WTC11 (cell line): ENCODE data around the gene GOSR2. TPM values are rescaled to one million over a fixed set of nuclear protein-coding genes. Genes with fewer than 3 reads are reported as not detected.
"Not testable (repeated sequence)": the region's sequence is repeated elsewhere in the genome, so short reads cannot be mapped to it uniquely, and the experiment has no call there.

ENCODE experiments used
- ATAC-seq: fragments of 200-7000 bp; cut with Tn5 transposase; 2 replicates; pipeline ENCODE4 v1.10.0; 2021; ENCODE audit warnings: mild to moderate bottlenecking, moderate library complexity
- CTCF ChIA-PET: fragments of 300-600 bp; sonication (Branson Sonifier 250); formaldehyde crosslinking; loops from one replicate; lab custom pipeline; 2021; ENCODE audit warnings: antibody characterized with exemption; lab: Charles Lee
- POLR2A ChIA-PET: fragments of 350-600 bp; sonication (Branson Sonifier 250); formaldehyde crosslinking; loops from one replicate; lab custom pipeline; 2021; ENCODE audit warnings: antibody characterized with exemption; lab: Charles Lee
- DNase-seq: peaks from one replicate; pipeline ENCODE4 v3.0.0; 2021; ENCODE audit warnings: low spot score
- H3K27ac Mint-ChIP-seq: 2 replicates; pipeline ENCODE4 v1.8.0; 2021; ENCODE audit warnings: mixed read lengths
- H3K27me3 Mint-ChIP-seq: 2 replicates; pipeline ENCODE4 v1.8.0; 2021; ENCODE audit warnings: low read depth, mild to moderate bottlenecking, moderate library complexity, mixed read lengths
- H3K36me3 Mint-ChIP-seq: 2 replicates; pipeline ENCODE4 v1.8.0; 2021; ENCODE audit warnings: mixed read lengths
- H3K4me1 Mint-ChIP-seq: 2 replicates; pipeline ENCODE4 v1.8.0; 2022; ENCODE audit warnings: mixed read lengths
- H3K4me3 Mint-ChIP-seq: 2 replicates; pipeline ENCODE4 v1.8.0; 2021; ENCODE audit warnings: mild to moderate bottlenecking, moderate library complexity, mixed read lengths
- H3K9me3 Mint-ChIP-seq: 2 replicates; pipeline ENCODE4 v1.8.0; 2021; ENCODE audit warnings: mixed read lengths
- ATF1 ChIP-seq: sonication (generic); formaldehyde crosslinking; IDR thresholded peaks from 2 replicates; pipeline ENCODE4 v1.8.1; 2023; ENCODE audit warnings: mild to moderate bottlenecking, moderate library complexity, missing genetic modification reagents
- E2F1 ChIP-seq: sonication (generic); formaldehyde crosslinking; IDR thresholded peaks from 2 replicates; pipeline ENCODE4 v1.8.0; 2022; ENCODE audit warnings: mild to moderate bottlenecking, missing genetic modification reagents
- ELF4 ChIP-seq: sonication (generic); formaldehyde crosslinking; IDR thresholded peaks from 2 replicates; pipeline ENCODE4 v1.8.1; 2022; ENCODE audit warnings: low read depth, mild to moderate bottlenecking, moderate library complexity, missing genetic modification reagents
- ERG ChIP-seq: fragments of 250-450 bp; sonication (Bioruptor Pico); IDR thresholded peaks from 2 replicates; pipeline ENCODE4 v1.8.0; 2021; ENCODE audit warnings: mild to moderate bottlenecking
- FOXP4 ChIP-seq: sonication (generic); formaldehyde crosslinking; IDR thresholded peaks from 2 replicates; pipeline ENCODE4 v1.8.0; 2022; ENCODE audit warnings: mild to moderate bottlenecking, missing genetic modification reagents
- HMGXB4 ChIP-seq: sonication (generic); formaldehyde crosslinking; IDR thresholded peaks from 2 replicates; pipeline ENCODE4 v1.8.1; 2023; ENCODE audit warnings: mild to moderate bottlenecking, moderate library complexity, missing genetic modification reagents
- MAX ChIP-seq: sonication (generic); formaldehyde crosslinking; IDR thresholded peaks from 2 replicates; pipeline ENCODE4 v1.8.0; 2022; ENCODE audit warnings: mild to moderate bottlenecking, missing genetic modification reagents
- MLX ChIP-seq: sonication (generic); formaldehyde crosslinking; IDR thresholded peaks from 2 replicates; pipeline ENCODE4 v1.8.1; 2023; ENCODE audit warnings: mild to moderate bottlenecking, missing genetic modification reagents, moderate library complexity
- NFE2L1 ChIP-seq: sonication (generic); formaldehyde crosslinking; IDR thresholded peaks from 2 replicates; pipeline ENCODE4 v1.8.1; 2023; ENCODE audit warnings: missing genetic modification reagents
- NR1H2 ChIP-seq: sonication (generic); formaldehyde crosslinking; IDR thresholded peaks from 2 replicates; pipeline ENCODE4 v1.9.0; 2021; ENCODE audit warnings: mild to moderate bottlenecking, moderate library complexity, missing genetic modification reagents
- SMAD3 ChIP-seq: sonication (generic); formaldehyde crosslinking; IDR thresholded peaks from 2 replicates; pipeline ENCODE4 v1.8.0; 2022; ENCODE audit warnings: missing genetic modification reagents, mild to moderate bottlenecking, borderline replicate concordance
- SMAD4 ChIP-seq: sonication (generic); formaldehyde crosslinking; IDR thresholded peaks from 2 replicates; pipeline ENCODE4 v1.8.0; 2022; ENCODE audit warnings: mild to moderate bottlenecking, missing genetic modification reagents
- ZNF232 ChIP-seq: sonication (generic); formaldehyde crosslinking; IDR thresholded peaks from 2 replicates; pipeline ENCODE4 v1.8.0; 2022; ENCODE audit warnings: mild to moderate bottlenecking, missing genetic modification reagents
- ZNF396 ChIP-seq: fragments of 250-450 bp; sonication (Bioruptor Pico); IDR thresholded peaks from 2 replicates; pipeline ENCODE4 v1.8.0; 2021; ENCODE audit warnings: mild to moderate bottlenecking, moderate library complexity, borderline replicate concordance
- ZNF425 ChIP-seq: fragments of 250-450 bp; sonication (Bioruptor Pico); conservative IDR thresholded peaks from 2 replicates; pipeline ENCODE4 v1.9.0; 2021; ENCODE audit warnings: mild to moderate bottlenecking
- total RNA-seq: library from RNA; stranded (reverse); gene quantifications from 3 replicates; pipeline ENCODE4 v1.2.3, GENCODE V29; 2021

GOSR2 gene
- total RNA-seq, 1 experiment from 2014 or later: 45.8 TPM

GRCh38 chr17:46917516-46917915, 5.4 kb upstream of the GOSR2 start:
- ChIA-PET POLR2A (no interaction called here), CTCF (interaction anchor here (0.8 to 2.9 kb wide), 4 partner anchors 12 to 41 kb away, joined by 4 to 10 read pairs (median 6); no protein-coding TSS in a partner anchor)
- H3K9me3 Mint-ChIP-seq: peaks cover 7% of the 10 kb centered on the region
- ATAC-seq (peak; percentile 78), DNase-seq (no peak)
- H3K4me3 Mint-ChIP-seq: no peak overlapping the region
- H3K4me1 Mint-ChIP-seq: no peaks in the 10 kb centered on the region
- no peak overlapping the region for H3K27ac Mint-ChIP-seq
- no peak for TF ChIP-seq ELF4 (CRISPR knock-in tag)
- no peak for TF ChIP-seq ERG (CRISPR knock-in tag)
- no peak for TF ChIP-seq SMAD3 (CRISPR knock-in tag)
- no peak for TF ChIP-seq ATF1 (CRISPR knock-in tag)
- no peak for TF ChIP-seq SMAD4
- no peak for TF ChIP-seq MLX (CRISPR knock-in tag)
- no peak for TF ChIP-seq FOXP4 (CRISPR knock-in tag)
- TF ChIP-seq NR1H2: no peak
- no peak for TF ChIP-seq ZNF232 (CRISPR knock-in tag)
- no peak for TF ChIP-seq E2F1 (CRISPR knock-in tag)
- TF ChIP-seq MAX (CRISPR knock-in tag): no peak
- no peak for TF ChIP-seq HMGXB4 (CRISPR knock-in tag)
- no peak for TF ChIP-seq NFE2L1 (CRISPR knock-in tag)
- no peak for TF ChIP-seq ZNF425 (CRISPR knock-in tag)
- TF ChIP-seq ZNF396 (CRISPR knock-in tag): no peak
- TF ChIP-seq, all 79 proteins: peak for 0
- Mint-ChIP-seq H3K36me3 (no peaks in the 10 kb centered on the region), H3K27me3 (0 out of 2 replicates have a peak, but pooled peaks cover 3% of the 10 kb centered on the region)

- POLR2A ChIA-PET, ATAC-seq, H3K27ac Mint-ChIP-seq, H3K27me3 Mint-ChIP-seq, H3K9me3 Mint-ChIP-seq, H3K36me3 Mint-ChIP-seq, H3K4me1 Mint-ChIP-seq, DNase-seq: not testable (repeated sequence)
- CTCF ChIA-PET: interaction anchor here (2.2 kb wide), 1 partner anchor 21 kb away, joined by 6 read pairs; no protein-coding TSS in a partner anchor
- H3K4me3 Mint-ChIP-seq: peak overlapping the region; percentile 88
These were observed 998 bp upstream of the GOSR2 start for GRCh38 chr17:46921962-46922361.
